Measurements from ENCODE around the gene ZFP64. TPM values are rescaled to one million over a fixed set of nuclear protein-coding genes. Genes with fewer than 3 reads are reported as not detected.

The ZFP64 gene
- total and polyA plus RNA-seq, 2 donors (not counting 3 experiments of a cell fraction or from before 2014, with no cell fraction given): 31.7 to 35.4 TPM

GRCh38 chr20:52153896-52154295 lies 37.7 kb downstream of the ZFP64 start:
- no peak for FAIRE-seq
- POLR2A ChIA-PET: no interaction called here
- CTCF ChIA-PET: interaction anchor here (1.2 to 2.2 kb wide), 3 partner anchors 8 to 1166 kb away, joined by 3 to 9 read pairs (median 7); no protein-coding TSS in a partner anchor

More at GRCh38 chr20:52153896-52154295, 37.7 kb downstream of the ZFP64 start:
- DNase-seq (ENCODE audit: low read depth, low spot score): no peak
- no peaks in the 10 kb centered on the region for H3K9me3 ChIP-seq (replicated peaks; ENCODE audit: control insufficient read depth, insufficient read depth, low read length)
- H3K27me3 ChIP-seq (ENCODE audit: control insufficient read depth in 2 of 2, insufficient read depth in 2 of 2, low read length in 2 of 2): no peaks in the 10 kb centered on the region
- no peaks in the 10 kb centered on the region for H3K4me1 ChIP-seq (ENCODE audit: control insufficient read depth, extremely low read depth, insufficient read depth, low read length)
- no peaks in the 10 kb centered on the region for H3K9me1 ChIP-seq (replicated peaks; ENCODE audit: control insufficient read depth, extremely low read depth, insufficient read depth, low read length)
- intact Hi-C loops (cut with micrococcal nuclease) (no loop called here), dilution Hi-C loops (cut with MboI; ENCODE audit: extremely low pct_ligation_motif_present, low sequenced_read_pairs) (no loop called here)
- H3K4me2 ChIP-seq (ENCODE audit: insufficient read depth, low read length): no peak overlapping the region
- no peak overlapping the region for H3K4me3 ChIP-seq (replicated peaks in 1 of 3; ENCODE audit: insufficient read depth in 1 of 3, low read depth in 1 of 3, low read length in 3 of 3)
- H2AFZ ChIP-seq (ENCODE audit: low read depth, low read length): no peak overlapping the region
- peaks cover 0 to 17% of the 10 kb centered on the region in 2 experiments for H3K36me3 ChIP-seq (ENCODE audit: control insufficient read depth in 2 of 2, extremely low read depth in 1 of 2, insufficient read depth in 2 of 2, low read length in 2 of 2)
- BruUV-seq (replicated peaks): no TSS peak
- TF ChIP-seq MYC (IDR thresholded peaks at IDR 0.05; ENCODE audit: low read depth, low read length): no peak
- no peak for TF ChIP-seq CTCF (IDR thresholded peaks at IDR 0.05; ENCODE audit: extremely low read depth in 1 of 2, insufficient read depth in 1 of 2, low read depth in 1 of 2, low read length in 2 of 2)
- TF ChIP-seq FOS (IDR thresholded peaks at IDR 0.05; ENCODE audit: borderline replicate concordance, insufficient read depth, low read length): no peak
- no peak for TF ChIP-seq MAX (IDR thresholded peaks at IDR 0.05; ENCODE audit: insufficient read depth, insufficient read length)
- TF ChIP-seq GATA2 (IDR thresholded peaks at IDR 0.05; ENCODE audit: insufficient read depth, insufficient read length, low read depth, low read length): no peak
- no peak for TF ChIP-seq JUN (IDR thresholded peaks at IDR 0.05; ENCODE audit: borderline replicate concordance, insufficient read depth, insufficient read length, low read depth)
- TF ChIP-seq POLR2A (IDR thresholded peaks at IDR 0.05; ENCODE audit: low read depth, low read length): no peak
- no peak for TF ChIP-seq EZH2 (IDR thresholded peaks at IDR 0.05; ENCODE audit: borderline replicate concordance, low read depth, low read length, severe bottlenecking)
- no peak for TF ChIP-seq POLR2AphosphoS5 (IDR thresholded peaks at IDR 0.05; ENCODE audit: insufficient read depth, low read depth, low read length)
- no peaks in the 10 kb centered on the region for H3K79me2 ChIP-seq (ENCODE audit: control insufficient read depth, insufficient read depth, low read length)
- no peak overlapping the region for H3K27ac ChIP-seq (ENCODE audit: insufficient read depth, low read depth, low read length)
- H4K20me1 ChIP-seq (replicated peaks; ENCODE audit: control insufficient read depth, extremely low read depth, insufficient read depth, low read length): no peaks in the 10 kb centered on the region
- H3K9ac ChIP-seq (replicated peaks; ENCODE audit: extremely low read depth, insufficient read depth, low read length): no peak overlapping the region
